OCI-LY7 (cell line): Measurements from ENCODE around the gene TXNDC11. TPM values are rescaled to one million over a fixed set of nuclear protein-coding genes. Genes with fewer than 3 reads are reported as not detected.

ENCODE experiments used
- BruUV-seq: library from RNA; stranded (reverse); fragments of 400-500 nt; replicated peaks from 2 replicates; lab custom pipeline; 2021; lab: Mats Ljungman, UMichigan
- CTCF ChIA-PET: fragments of 300-600 bp; sonication (Branson Sonifier 250); formaldehyde crosslinking; loops from one replicate; lab custom pipeline; 2022; ENCODE audit warnings: antibody characterized with exemption; ENCODE audit not compliant: unreplicated experiment; lab: Charles Lee
- POLR2A ChIA-PET: fragments of 300-600 bp; sonication (Branson Sonifier 250); formaldehyde crosslinking; loops from one replicate; lab custom pipeline; 2022; ENCODE audit warnings: antibody characterized with exemption; lab: Charles Lee
- DNase-seq: peaks from one replicate; pipeline ENCODE4 v3.0.0-alpha.2; 2015; ENCODE audit warnings: low spot score
- H2AFZ ChIP-seq: fragments of 200-600 bp; sonication (generic), shearing (Covaris generic); 2 replicates; pipeline ENCODE4 v1.6.1; 2014; ENCODE audit warnings: mild to moderate bottlenecking, antibody characterized with exemption, low read length, moderate library complexity
- H3K27ac ChIP-seq: fragments of 200-600 bp; sonication (generic); 2 replicates; pipeline ENCODE4 v1.5.1; 2014; ENCODE audit warnings: mixed run types, low read depth, mild to moderate bottlenecking, moderate library complexity, low read length, inconsistent platforms; ENCODE audit not compliant: poor library complexity, severe bottlenecking
- H3K36me3 ChIP-seq: fragments of 200-600 bp; sonication (generic); 2 replicates; pipeline ENCODE4 v1.6.1; 2014; ENCODE audit warnings: mild to moderate bottlenecking, antibody characterized with exemption, low read length, moderate library complexity, mixed read lengths; ENCODE audit not compliant: insufficient read depth
- H3K4me1 ChIP-seq: fragments of 200-600 bp; sonication (generic); 2 replicates; pipeline ENCODE4 v1.5.1; 2014; ENCODE audit warnings: mild to moderate bottlenecking, low read length; ENCODE audit not compliant: insufficient read depth, poor library complexity, severe bottlenecking
- H3K4me2 ChIP-seq: fragments of 200-600 bp; sonication (generic); 2 replicates; pipeline ENCODE4 v1.6.1; 2014; ENCODE audit warnings: mild to moderate bottlenecking, low read length
- H3K4me3 ChIP-seq: fragments of 200-600 bp; sonication (generic); 2 replicates; pipeline ENCODE4 v1.5.1; 2014; ENCODE audit warnings: mild to moderate bottlenecking, low read depth, low read length; ENCODE audit not compliant: poor library complexity, severe bottlenecking
- H3K79me2 ChIP-seq: fragments of 200-600 bp; sonication (generic); 2 replicates; pipeline ENCODE4 v1.6.1; 2016; ENCODE audit warnings: low read depth, mild to moderate bottlenecking, low read length, moderate library complexity, mixed read lengths; ENCODE audit not compliant: insufficient read depth
- H3K9me2 ChIP-seq: fragments of 200-600 bp; sonication (generic); 2 replicates; pipeline ENCODE4 v1.6.1; 2016; ENCODE audit warnings: mild to moderate bottlenecking, low read length, mixed read lengths; ENCODE audit not compliant: insufficient read depth
- H3K9me3 ChIP-seq: fragments of 200-600 bp; sonication (generic); 2 replicates; pipeline ENCODE4 v1.6.1; 2014; ENCODE audit warnings: mild to moderate bottlenecking, mixed run types, low read length, mixed read lengths
- H4K20me1 ChIP-seq: fragments of 200-600 bp; sonication (generic); 2 replicates; pipeline ENCODE4 v1.6.1; 2014; ENCODE audit warnings: mild to moderate bottlenecking, antibody characterized with exemption, low read length, moderate library complexity, mixed read lengths; ENCODE audit not compliant: insufficient read depth
- EZH2phosphoT487 ChIP-seq: fragments of 200-600 bp; sonication (generic); IDR thresholded peaks from 2 replicates; pipeline ENCODE4 v1.6.1; 2018; ENCODE audit warnings: low read depth, borderline replicate concordance, mild to moderate bottlenecking, mixed run types, antibody characterized with exemption, low read length, moderate library complexity, mixed read lengths
- intact Hi-C: fragments of 100-400 bp; cut with micrococcal nuclease; formaldehyde crosslinking; loops from one replicate; pipeline ENCODE4 v1.10.0; 2022; ENCODE audit not compliant: unreplicated experiment
- total RNA-seq, 2 experiments: library from RNA; depleted of rRNA in 1 of 2; stranded (reverse); fragments of >200 nt in 1 of 2; shearing (Covaris generic) in 1 of 2; gene quantifications; 2 replicates each; pipeline ENCODE4 v1.2.3, GENCODE V29; 2014 to 2022
- TF ChIP-seq, protein P1 (sequence below): fragments of 200-600 bp; sonication (generic); conservative IDR thresholded peaks from 2 replicates; pipeline ENCODE4 v1.5.1; 2014; ENCODE audit warnings: mild to moderate bottlenecking, antibody characterized with exemption, low read length, moderate library complexity, mixed read lengths

Gene TXNDC11
- total RNA-seq, 2 experiments from 2014 or later: 88.6 to 96.0 TPM

DNA sequence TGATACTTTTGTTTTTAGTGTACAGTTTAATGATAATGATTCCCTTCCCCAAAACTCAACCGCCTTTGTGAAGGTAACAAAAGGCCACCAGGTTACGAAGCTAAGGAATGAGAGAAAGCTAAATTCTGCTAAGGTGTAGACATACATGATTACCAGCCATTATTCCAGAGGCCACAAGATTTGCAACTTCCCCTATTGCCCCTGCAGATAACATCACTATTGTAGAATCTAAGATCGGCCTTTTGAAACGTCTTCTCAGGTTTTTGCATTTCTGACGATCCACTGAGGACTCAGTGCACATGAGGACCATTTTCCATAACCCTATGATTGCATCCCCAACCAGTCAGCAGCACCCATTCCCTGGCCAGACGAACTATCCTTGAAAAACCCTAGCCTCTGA, 108.3 kb downstream of the TXNDC11 start:
- no peak overlapping the region for H2AFZ ChIP-seq
- H3K79me2 ChIP-seq: no peaks in the 10 kb centered on the region
- H3K4me3 ChIP-seq: no peak overlapping the region
- no peak for DNase-seq
- intact Hi-C loops: no loop called here
- no peak overlapping the region for H3K4me2 ChIP-seq
- no TSS peak for BruUV-seq
- H3K9me3 ChIP-seq: no peaks in the 10 kb centered on the region
- no peak for TF ChIP-seq EZH2phosphoT487
- TF ChIP-seq, protein P1, sequence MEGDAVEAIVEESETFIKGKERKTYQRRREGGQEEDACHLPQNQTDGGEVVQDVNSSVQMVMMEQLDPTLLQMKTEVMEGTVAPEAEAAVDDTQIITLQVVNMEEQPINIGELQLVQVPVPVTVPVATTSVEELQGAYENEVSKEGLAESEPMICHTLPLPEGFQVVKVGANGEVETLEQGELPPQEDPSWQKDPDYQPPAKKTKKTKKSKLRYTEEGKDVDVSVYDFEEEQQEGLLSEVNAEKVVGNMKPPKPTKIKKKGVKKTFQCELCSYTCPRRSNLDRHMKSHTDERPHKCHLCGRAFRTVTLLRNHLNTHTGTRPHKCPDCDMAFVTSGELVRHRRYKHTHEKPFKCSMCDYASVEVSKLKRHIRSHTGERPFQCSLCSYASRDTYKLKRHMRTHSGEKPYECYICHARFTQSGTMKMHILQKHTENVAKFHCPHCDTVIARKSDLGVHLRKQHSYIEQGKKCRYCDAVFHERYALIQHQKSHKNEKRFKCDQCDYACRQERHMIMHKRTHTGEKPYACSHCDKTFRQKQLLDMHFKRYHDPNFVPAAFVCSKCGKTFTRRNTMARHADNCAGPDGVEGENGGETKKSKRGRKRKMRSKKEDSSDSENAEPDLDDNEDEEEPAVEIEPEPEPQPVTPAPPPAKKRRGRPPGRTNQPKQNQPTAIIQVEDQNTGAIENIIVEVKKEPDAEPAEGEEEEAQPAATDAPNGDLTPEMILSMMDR: no peak
- no peak overlapping the region for H3K27ac ChIP-seq
- no peaks in the 10 kb centered on the region for H3K9me2 ChIP-seq
- ChIA-PET CTCF (no interaction called here), POLR2A (interaction anchor here (1.2 kb wide), 1 partner anchor 212 kb away, joined by 3 read pairs; no protein-coding TSS in a partner anchor)
- H4K20me1 ChIP-seq: no peaks in the 10 kb centered on the region
- peaks cover 38% of the 10 kb centered on the region for H3K4me1 ChIP-seq
- no peaks in the 10 kb centered on the region for H3K36me3 ChIP-seq

DNA sequence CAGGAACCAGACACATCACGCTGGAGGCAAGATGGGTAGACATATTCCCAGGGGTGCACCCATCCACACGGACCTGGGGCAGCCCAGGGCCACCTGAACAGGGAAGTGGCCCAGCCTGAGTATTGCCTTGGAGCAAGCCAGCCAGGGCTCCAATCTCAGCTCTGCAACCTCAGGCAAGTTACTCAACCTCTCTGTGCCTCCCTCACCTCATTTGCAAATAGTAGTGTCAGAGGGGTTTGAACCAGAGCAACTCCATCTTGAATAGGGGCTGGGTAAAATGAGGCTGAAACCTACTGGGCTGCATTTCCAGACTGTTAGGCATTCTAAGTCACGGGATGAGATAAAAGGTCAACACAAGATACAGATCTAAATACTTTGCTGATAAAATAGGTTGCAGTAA, 109.5 kb downstream of the TXNDC11 start:
- Histone ChIP-seq H2AFZ (no peak overlapping the region), H3K9me3 (no peaks in the 10 kb centered on the region), H3K27ac (no peak overlapping the region), H3K4me1 (peaks cover 50% of the 10 kb centered on the region), H3K9me2 (no peaks in the 10 kb centered on the region), H3K79me2 (no peaks in the 10 kb centered on the region), H3K4me2 (no peak overlapping the region), H3K4me3 (no peak overlapping the region), H4K20me1 (no peaks in the 10 kb centered on the region), H3K36me3 (no peaks in the 10 kb centered on the region)
- DNase-seq: no peak
- ChIA-PET CTCF (no interaction called here), POLR2A (interaction anchor here (2.1 kb wide), 1 partner anchor 12 kb away, joined by 4 read pairs; no protein-coding TSS in a partner anchor)
- no peak for TF ChIP-seq EZH2phosphoT487
- TF ChIP-seq, protein P1: no peak
- BruUV-seq: no TSS peak
- intact Hi-C loops: no loop called here

- Histone ChIP-seq H2AFZ (no peak overlapping the region), H3K4me1 (peaks cover 56% of the 10 kb centered on the region), H4K20me1 (no peaks in the 10 kb centered on the region), H3K36me3 (no peaks in the 10 kb centered on the region), H3K4me3 (no peak overlapping the region), H3K9me3 (no peaks in the 10 kb centered on the region), H3K79me2 (no peaks in the 10 kb centered on the region), H3K9me2 (no peaks in the 10 kb centered on the region), H3K4me2 (no peak overlapping the region), H3K27ac (no peak overlapping the region)
- intact Hi-C loops: no loop called here
- ChIA-PET CTCF (no interaction called here), POLR2A (interaction anchor here (2.1 kb wide), 1 partner anchor 11 kb away, joined by 4 read pairs; no protein-coding TSS in a partner anchor)
- BruUV-seq: no TSS peak
- DNase-seq: no peak
- no peak for TF ChIP-seq EZH2phosphoT487
- TF ChIP-seq, protein P1: no peak
Observed at GRCh38 chr16:11632455-11632939, 110.2 kb downstream of the TXNDC11 start.
